ENCODE results near the gene SLC35A2.
"Not testable (repeated sequence)": the region's sequence is repeated elsewhere in the genome, so short reads cannot be mapped to it uniquely, and the experiment has no call there.

Gene SLC35A2

DNA sequence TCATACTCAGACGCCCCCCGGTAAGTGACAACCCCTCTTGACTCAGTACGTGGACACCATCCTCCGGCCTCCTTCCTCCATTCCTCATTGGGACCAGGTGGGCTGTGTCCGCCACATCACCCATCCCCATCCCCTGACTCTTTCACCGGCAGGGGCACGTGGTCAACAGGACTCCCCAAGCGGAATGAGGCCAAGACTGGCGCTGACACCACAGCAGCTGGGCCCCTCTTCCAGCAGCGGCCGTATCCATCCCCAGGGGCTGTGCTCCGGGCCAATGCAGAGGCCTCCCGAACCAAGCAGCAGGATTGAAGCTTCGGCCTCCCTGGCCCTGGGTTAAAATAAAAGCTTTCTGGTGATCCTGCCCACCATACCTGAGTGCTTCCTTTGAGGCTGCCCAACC is 8.7 kb downstream of the SLC35A2 start:
- no peak for DNase-seq (ENCODE audit: low read depth)

- DNase-seq (ENCODE audit: low read depth) = no peak
Observed at GRCh38 chrX:48902135-48902534, 9.3 kb downstream of the SLC35A2 start.

- no peak for DNase-seq (ENCODE audit: low read depth)
Observed at GRCh38 chrX:48901069-48901468, 10.4 kb downstream of the SLC35A2 start.

DNA sequence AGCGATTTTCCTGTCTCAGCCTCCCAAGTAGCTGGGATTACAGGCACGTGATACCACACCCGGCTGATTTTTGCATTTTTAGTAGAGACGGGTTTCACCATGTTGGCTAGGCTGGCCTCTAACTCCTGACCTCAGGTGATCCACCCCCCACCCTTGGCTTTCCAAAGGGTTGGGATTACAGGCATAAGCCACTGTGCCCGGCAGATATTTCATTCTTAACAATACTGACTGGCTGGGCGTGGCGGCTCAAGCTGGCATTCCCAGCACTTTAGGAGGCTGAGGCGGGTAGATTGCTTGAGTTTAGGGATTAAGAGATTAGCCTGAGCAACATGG is 12.4 kb downstream of the SLC35A2 start:
- DNase-seq (ENCODE audit: low read depth) = no peak

GRCh38 chrX:48897625-48898306 is 13.7 kb downstream of the SLC35A2 start, which contains the start of the genes PQBP1 and TIMM17B:
Gene PQBP1, plus strand, starts transcription at chrX:48897930. Its CDS starts 580 bp downstream, at chrX:48898510.
Gene TIMM17B, minus strand, starts transcription at chrX:48897768. Its CDS starts 19 bp downstream, at chrX:48897749.
- DNase-seq (ENCODE audit: low read depth) = peak; percentile 81

GRCh38 chrX:48897157-48897624 is 14.3 kb downstream of the SLC35A2 start:
- peak; percentile 51 for DNase-seq (ENCODE audit: low read depth)

GRCh38 chrX:48896611-48897011 is 14.8 kb downstream of the SLC35A2 start:
- DNase-seq (ENCODE audit: low read depth) = no peak

DNA sequence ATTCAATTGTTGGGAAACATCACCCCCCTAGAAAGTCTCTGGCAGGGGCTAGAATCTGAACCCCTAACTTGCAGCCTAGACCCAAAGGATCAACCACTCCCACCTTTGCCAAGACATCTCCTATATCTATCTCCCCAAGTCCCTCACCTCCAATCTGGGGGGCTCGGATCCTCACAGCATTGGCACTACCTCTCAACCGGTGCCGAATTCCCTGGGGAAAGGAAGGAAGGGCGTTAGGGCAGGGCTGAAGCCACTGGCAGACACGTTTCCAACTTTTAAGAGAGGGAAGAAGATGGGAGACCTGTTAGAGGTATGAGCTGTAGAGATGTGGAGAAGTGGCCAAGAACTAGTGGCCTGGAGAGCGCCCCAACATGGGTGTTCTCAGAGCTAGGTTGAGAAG is 16.6 kb downstream of the SLC35A2 start:
- DNase-seq (ENCODE audit: low read depth) = no peak

DNA sequence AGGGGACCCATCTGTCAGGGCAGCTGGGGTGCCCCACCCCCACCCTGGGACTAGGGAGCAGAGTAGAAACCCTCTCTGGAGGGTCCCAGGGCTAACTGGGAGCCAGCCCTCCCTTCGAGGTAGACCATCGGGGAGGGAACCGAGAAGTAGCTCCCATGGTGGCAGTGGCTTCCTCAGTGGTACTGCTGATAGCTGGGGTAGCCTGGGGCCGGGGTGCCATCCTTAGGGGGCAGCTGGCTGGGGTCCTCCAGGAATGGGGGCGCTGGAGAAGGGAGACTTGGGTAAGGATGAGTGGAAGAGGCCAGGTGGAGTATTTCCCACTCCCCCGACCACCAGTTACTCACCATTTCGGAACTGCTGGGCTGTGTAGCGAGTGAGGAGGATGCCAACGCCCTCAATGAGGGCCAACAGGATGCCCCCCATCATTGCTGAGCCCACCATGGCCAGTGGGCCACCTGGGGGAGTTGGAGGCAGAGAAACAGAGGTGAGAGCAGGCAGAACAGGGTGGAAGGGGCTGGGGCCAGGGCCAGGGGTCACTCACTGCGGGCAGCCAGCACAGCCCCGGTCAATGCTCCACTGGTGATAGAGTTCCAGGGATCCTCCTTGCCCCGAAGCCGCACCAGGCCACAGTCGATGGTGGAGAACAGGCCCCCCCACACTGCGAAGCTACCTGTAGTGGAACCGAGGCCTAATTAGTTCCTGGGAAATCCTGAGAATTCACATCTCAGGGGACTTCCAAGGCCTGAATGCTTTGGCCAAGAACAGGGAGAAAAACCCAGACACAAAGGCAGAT is 17.7 kb downstream of the SLC35A2 start:
- DNase-seq (ENCODE audit: low read depth) = no peak

- DNase-seq (ENCODE audit: low read depth) = no peak
Observed at GRCh38 chrX:48892896-48893295, 18.6 kb downstream of the SLC35A2 start.

DNA sequence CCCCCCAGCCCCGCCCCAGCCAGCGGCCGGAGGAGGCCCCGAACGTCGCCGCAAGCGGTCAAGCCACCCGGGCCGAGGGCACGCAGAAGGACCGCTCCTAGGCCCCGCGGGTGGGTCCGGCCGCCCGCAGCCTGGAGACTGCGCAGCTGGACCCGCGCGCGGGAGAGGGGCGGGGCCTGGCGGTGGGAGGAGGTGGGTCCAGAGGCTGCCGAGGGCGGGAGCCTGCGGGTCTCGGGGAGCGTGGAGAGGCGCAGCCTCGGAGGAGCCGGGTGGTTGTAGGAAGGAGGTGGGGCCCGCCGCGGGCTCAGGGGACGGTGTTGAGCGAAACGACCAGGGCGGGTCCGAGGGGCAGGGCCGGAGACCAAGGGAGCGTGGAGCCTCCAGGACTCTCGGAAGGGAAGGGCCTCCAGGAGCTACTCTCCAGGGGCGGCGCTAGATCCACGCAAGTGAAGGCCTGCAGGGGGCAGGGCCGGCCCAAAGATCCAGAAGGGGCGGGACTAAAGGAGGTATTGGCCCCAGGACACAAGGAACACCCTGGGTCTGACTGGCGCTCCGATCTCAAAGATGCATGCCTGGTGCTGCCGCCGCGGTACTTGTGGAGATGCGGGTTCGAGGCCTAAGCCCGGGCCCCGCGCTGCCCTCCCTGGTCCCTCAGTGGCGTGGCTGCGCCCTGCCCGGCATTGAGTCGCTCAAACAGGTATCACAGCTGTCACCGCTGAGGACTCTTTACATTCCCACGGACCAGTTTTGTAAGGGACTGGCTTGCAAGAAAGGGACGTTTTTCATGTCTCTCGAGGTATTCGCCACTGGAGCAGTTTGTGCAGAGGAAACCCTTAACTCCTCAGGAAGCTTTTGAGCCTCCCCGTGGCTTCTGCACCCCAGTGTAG is 19.8 kb downstream of the SLC35A2 start:
- DNase-seq (ENCODE audit: low read depth) = peak; percentile 70

GRCh38 chrX:48890934-48891401 is 20.5 kb downstream of the SLC35A2 start:
- DNase-seq (ENCODE audit: low read depth) = peak; percentile 13

- no peak for DNase-seq (ENCODE audit: low read depth)
Observed at GRCh38 chrX:48890296-48890925, 21.0 kb downstream of the SLC35A2 start.

- not testable (repeated sequence) for DNase-seq (ENCODE audit: low read depth)
Observed at GRCh38 chrX:48886586-48886985, 24.9 kb downstream of the SLC35A2 start.

GRCh38 chrX:48883729-48884128 is 27.7 kb downstream of the SLC35A2 start:
- DNase-seq (ENCODE audit: low read depth) = no peak

DNA sequence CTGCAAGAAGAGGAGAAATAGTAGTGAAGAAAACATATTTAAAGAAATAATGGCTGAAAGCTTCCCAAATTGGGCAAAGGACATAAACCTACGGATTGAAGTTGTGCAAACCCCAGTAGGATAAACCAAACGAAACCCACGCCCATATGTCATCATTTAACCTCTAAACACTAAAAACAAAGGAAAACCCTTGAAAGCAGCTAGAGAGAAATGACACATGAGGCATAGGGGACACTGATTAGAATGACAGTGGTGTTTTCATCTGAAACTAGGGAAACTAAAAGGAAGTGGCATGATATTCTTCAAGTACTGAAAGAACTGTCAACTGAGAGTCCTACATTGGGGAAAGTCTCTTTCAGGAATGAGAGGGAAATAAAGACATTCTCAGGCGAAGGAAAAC is 34.5 kb downstream of the SLC35A2 start:
- DNase-seq (ENCODE audit: low read depth) = not testable (repeated sequence)

GRCh38 chrX:48872017-48872416 is 39.4 kb downstream of the SLC35A2 start:
- DNase-seq (ENCODE audit: low read depth) = not testable (repeated sequence)

DNA sequence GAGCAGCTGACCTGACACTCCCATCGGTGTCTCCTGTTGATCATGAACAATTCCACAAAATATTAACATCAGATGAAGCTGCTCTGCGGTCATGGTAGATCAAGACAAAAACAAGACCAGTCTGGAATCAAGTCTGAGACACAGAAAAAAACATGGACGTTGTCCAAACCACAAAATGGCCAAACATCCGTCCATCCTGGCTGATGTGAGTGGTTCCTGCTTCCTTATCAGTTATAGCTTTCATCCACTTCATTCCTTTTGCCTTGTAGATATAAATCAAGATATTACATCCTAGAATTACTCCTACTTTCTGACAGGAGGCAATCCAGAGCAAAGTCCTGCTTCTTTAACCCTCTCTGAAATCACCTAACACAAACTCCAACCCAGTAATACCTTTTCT is 47.2 kb downstream of the SLC35A2 start:
- no peak for DNase-seq (ENCODE audit: low read depth)

DNA sequence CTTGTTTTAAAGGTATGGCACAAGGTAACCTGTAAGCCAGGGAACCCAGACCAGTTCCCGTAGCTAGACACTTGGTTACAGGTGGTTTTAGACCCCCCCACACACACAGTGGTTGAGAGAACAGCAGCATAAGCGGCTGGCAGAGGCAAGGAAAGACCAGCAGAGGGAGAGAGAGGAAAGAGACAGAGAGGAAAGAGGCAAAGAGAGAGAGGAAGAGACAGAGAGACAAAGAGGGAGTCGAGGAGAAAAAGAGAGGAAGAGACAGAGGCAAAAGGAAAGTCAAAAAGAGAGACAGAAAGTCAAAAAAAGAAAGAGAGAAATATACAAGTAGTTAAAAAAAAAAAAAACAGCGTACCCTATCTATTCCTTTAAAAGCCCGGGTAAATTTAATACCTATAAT is 56.5 kb downstream of the SLC35A2 start:
- DNase-seq (ENCODE audit: low read depth) = no peak

- DNase-seq (ENCODE audit: low read depth) = not testable (repeated sequence)
Observed at GRCh38 chrX:48854121-48854804, 57.2 kb downstream of the SLC35A2 start.

GRCh38 chrX:48853494-48853893 is 58.0 kb downstream of the SLC35A2 start:
- not testable (repeated sequence) for DNase-seq (ENCODE audit: low read depth)

Data from T-helper 22 cell (primary cell).